Right lung (tissue), 5 donors: ENCODE measurements around the gene BMP10. TPM values are rescaled to one million over a fixed set of nuclear protein-coding genes. Genes with fewer than 3 reads are reported as not detected.

ENCODE experiments used
- DNase-seq, 2 donors: peaks; one replicate each; pipeline ENCODE4 v3.0.0-alpha.2; 2013
- polyA plus RNA-seq, 5 donors: library from polyadenylated mRNA; unstranded; fragments of 120-200 nt; gene quantifications; one replicate each; pipeline versions ENCODE4 v1.2.1 to v1.2.3, GENCODE V29; 2013; ENCODE audit warnings: inconsistent platforms in 1 of 5, low replicate concordance in 1 of 5; ENCODE audit not compliant: insufficient read length in 5 of 5, insufficient read depth in 1 of 5

Gene BMP10
- polyA plus RNA-seq, 5 donors: not detected

- no peak for DNase-seq
Measured at GRCh38 chr2:68853035-68853434, 18.2 kb downstream of the BMP10 start.

GRCh38 chr2:68850524-68850923 lies 20.7 kb downstream of the BMP10 start:
- DNase-seq: no peak

GRCh38 chr2:68849579-68850030 lies 21.6 kb downstream of the BMP10 start:
- DNase-seq: no peak

- no peak for DNase-seq
Measured at GRCh38 chr2:68847751-68848150, 23.4 kb downstream of the BMP10 start.

DNA sequence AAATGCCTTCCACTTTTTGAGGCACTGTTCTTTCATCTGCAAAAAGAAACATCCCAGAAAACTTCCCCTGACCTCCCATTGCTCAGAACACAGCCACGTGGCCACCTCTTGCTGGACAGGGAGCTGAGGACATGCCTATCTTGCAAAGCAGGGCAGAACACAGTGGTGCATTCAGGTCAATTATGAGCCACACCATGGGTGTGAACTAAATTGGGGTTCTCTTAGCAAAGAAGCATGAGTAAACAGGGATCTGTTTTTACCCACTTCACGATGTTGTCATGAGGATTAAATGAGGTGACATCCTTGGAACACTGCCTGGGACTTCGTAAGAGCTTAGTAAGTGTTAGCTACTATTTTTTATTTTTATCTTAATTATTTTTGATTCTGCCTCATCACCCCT lies 25.1 kb downstream of the BMP10 start:
- DNase-seq: peak; percentile 55 to 69

DNA sequence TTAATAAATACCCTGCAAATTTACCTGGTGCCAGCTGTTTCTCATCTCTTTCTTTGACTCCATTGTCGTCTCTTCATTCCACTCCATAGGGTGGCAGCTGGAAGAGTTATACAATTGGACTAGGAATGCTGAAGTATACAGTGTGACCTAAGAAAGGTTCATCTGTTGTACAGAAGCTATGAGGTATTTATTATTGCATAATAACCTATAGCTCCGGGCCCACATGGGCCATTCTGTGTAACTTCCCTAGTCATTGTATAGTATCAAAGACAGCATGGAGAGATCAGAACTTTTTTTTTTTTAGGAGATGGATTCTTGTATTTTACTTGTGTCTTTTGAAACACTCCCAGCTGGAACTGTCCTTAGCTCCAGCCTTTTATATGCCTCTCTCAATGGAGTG lies 26.2 kb downstream of the BMP10 start:
- no peak for DNase-seq

- no peak for DNase-seq
Measured at GRCh38 chr2:68839260-68839833, 31.9 kb downstream of the BMP10 start.

GRCh38 chr2:68838641-68839040 lies 32.6 kb downstream of the BMP10 start:
- DNase-seq: no peak

- DNase-seq: no peak
Measured at GRCh38 chr2:68837861-68838341, 33.3 kb downstream of the BMP10 start.

DNA sequence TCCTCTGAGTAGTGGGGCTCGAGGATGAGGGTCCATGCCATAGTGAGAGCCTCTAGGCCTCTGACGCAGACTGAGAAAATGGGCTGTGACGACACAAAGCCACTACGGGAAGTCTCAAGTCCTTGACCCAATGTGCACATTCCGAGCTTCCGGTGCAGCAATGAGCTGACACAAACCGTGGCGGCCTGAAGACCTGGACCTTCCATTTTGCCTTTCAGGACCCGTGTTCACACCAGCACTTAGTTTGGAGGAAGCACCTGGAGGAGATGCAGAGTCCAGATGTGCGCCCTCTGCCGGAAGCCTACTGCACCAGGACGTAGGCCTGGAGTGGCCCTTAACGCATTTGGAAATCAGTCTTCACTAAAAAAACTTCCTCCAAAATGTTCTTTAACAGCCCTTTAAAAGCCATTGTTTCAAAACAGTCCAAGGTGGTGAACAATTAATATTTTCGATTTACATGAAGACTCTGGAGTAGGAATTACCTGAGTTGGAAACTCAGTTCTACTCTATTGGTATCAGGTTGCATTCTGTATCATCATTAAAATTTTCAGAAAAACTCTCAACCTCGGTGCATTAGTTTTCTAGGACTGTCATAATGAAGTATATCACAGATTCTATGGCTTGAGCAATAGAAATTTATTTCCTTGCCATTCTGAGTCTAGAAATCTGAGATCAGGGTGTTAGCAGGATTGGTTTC lies 33.9 kb downstream of the BMP10 start:
- no peak for DNase-seq

DNA sequence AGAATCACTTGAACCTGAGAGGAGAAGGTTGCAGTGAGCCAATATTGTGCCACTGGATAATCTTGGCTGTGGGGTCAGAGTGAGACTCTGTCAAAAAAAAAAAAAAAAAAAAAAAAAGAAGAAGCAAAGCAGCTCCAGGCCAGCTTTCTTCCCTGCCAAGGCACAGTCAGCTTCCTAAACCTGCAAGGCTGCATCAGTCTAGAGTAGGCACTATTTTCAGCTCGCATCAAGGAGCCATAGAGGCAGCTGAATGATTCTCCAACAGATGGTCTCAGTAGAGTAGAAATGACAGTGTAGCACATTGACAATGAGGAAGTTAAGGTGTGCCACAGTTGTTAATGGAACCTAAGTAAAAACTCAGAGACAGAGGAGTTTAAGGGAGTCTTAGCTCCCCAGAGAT lies 35.6 kb downstream of the BMP10 start:
- no peak for DNase-seq

DNA sequence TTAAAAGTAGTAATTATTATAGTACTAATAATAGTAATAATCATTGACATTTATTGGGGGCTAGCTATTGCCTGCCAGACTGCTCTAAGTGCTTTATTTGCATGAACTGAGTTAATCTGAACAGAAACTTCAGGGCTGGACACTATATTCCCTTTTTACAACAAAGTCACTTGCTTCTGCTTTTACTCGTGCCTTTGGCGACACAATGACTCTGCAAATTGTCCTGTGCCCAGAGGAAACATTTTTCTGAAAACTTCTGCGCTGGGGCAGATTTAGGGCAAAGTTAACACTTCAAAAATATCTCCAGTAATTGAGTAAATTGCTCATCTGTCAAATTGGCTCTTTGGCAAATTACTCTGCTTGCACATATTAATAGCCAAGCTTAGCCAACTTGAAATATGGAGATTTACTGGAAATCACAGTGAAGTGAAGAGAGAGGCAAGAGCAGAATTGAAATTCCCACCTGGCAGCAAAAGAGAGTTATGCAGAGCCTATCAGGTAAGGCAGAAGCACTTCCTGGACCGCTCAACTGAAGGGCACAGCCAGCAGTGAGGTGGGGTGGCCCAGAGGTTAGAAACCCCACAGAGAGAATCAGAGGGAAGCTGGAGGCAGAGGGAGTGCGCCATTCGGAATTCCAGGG lies 36.3 kb downstream of the BMP10 start:
- no peak for DNase-seq

GRCh38 chr2:68833162-68833561 lies 38.0 kb downstream of the BMP10 start:
- no peak for DNase-seq

DNA sequence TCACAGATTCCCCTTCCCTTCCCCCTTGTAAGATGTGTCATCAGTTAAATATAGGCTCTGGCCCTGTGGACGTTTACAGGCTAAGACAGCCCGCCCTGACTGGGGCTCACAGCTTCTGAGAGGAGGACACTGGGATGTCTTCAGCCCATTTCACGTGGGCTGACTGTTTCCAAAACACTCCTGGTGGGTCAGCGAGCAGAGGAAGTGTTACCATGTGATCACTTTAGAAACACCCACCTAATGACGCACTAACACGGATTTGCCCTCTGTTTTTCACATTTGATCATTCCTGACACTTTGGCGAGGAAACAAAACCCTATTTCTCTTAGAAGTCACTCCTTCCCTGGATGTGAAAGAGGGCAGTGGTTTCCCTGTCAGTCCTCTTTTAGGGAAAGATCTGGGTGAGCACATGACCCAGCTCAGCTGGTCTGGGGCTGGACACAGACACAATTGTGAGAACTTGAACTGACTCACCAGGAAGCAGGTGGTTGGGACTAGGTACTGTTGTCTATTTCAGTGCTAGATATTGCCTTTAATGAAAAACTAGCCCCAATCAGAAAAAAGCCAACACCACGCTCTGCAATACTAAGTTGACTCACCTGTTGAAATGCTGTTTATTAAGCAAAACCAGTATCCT lies 38.8 kb downstream of the BMP10 start:
- no peak for DNase-seq

- DNase-seq: no peak
Measured at GRCh38 chr2:68831686-68832232, 39.4 kb downstream of the BMP10 start.

DNA sequence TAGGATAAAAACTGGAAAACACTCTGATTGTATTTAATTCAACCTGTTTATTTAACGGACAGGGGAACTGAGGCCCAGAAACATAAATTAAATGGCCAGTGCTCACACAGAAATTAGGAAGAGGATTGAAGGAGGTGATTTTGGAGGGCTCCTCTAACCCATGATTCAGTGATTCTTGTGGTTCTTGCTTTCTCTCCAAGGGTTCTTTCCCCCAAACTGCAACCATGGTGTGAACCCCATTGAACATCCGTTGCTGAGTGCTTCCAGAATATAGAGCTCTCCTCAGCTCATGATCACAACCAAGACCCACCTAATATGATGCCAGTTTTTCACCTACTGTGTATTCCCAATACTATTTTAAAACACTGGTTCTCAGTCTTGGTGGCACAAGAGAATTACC lies 41.4 kb downstream of the BMP10 start:
- DNase-seq: no peak

DNA sequence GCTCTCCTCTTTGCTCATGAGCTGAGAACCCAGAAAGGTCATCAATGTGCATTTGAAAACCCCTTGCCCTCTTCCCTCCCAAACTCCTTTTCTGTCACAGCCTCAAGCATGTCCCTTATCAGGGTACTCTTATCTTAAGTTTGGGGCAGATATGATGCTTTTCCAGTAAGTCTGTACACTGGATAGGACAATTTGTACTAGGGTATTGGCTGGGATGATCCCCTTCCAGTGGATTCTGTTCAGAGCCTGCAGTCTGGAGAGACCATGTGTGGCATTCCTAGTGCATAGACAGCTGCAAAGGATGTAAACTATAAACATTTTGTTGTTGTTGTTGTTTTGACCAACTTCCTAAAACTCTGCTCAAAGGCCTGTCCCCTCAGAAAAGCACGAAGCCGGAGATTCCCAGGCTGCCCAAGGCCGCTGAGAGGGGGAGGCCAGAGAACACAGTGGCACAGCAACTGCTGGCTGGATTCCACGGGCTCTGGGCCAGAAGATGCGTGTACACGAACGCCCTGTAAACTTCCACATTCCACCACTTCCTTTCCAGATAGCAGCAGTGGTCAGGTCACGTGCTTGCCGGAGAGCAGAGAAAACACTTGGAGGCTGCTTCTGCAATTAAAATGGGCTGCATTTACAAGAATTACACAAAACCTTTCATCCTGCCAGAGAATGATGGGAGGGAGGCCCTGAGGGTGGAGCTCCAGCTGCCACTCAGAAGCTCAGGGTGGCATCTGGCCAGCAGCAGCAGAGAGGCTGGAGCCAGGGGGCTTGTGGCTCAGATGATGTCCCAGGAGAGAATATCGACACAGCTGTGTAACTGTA lies 42.1 kb downstream of the BMP10 start:
- peak; percentile 95 to 96 for DNase-seq

DNA sequence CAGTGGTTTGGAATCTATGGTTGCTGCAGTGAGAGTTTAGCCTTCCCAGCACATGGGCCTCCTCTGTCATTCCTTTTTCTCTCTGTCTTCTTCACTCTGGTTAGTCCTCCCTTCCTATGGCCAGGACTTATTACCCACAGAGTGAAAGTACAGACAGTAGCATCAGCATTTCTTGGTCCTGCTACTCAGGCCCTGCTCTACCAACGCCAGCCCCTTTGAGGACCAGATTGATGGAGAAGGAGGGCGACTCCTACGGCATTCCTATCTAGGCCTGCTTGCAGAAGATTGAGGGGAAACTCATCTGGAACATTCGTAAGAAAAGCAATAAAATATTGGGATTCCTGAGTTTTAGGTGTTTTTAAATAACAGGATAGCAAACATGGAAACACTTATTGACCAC lies 43.5 kb downstream of the BMP10 start:
- no peak for DNase-seq

GRCh38 chr2:68825866-68826265 lies 45.3 kb downstream of the BMP10 start:
- DNase-seq: no peak

- no peak for DNase-seq
Measured at GRCh38 chr2:68824831-68825230, 46.4 kb downstream of the BMP10 start.

DNA sequence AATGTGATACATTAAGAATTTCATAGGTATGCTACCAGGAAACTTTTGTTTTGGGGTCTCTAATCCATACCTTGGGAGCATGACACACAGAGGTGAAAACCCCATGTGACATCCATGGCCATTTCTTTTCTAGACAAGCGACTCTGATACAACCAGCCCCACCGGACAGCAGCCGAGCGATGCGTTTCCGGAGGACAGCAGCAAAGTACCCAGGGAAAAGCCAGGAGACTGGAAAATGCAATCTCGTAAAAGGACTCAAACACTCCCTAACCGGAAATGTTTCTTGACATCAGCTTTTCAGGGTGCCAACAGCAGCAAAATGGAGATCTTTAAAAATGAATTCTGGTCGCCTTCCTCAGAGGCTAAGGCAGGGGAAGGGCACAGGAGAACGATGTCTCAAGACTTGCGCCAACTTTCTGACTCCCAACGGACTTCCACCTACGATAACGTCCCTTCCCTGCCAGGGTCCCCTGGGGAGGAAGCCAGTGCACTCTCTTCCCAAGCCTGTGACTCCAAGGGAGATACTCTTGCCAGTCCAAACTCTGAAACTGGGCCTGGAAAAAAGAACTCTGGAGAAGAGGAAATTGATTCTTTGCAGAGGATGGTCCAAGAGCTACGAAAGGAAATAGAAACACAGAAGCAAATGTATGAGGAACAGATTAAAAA lies 48.9 kb downstream of the BMP10 start:
- no peak for DNase-seq
